ENCODE results near the gene MON1A.

Gene MON1A

DNA sequence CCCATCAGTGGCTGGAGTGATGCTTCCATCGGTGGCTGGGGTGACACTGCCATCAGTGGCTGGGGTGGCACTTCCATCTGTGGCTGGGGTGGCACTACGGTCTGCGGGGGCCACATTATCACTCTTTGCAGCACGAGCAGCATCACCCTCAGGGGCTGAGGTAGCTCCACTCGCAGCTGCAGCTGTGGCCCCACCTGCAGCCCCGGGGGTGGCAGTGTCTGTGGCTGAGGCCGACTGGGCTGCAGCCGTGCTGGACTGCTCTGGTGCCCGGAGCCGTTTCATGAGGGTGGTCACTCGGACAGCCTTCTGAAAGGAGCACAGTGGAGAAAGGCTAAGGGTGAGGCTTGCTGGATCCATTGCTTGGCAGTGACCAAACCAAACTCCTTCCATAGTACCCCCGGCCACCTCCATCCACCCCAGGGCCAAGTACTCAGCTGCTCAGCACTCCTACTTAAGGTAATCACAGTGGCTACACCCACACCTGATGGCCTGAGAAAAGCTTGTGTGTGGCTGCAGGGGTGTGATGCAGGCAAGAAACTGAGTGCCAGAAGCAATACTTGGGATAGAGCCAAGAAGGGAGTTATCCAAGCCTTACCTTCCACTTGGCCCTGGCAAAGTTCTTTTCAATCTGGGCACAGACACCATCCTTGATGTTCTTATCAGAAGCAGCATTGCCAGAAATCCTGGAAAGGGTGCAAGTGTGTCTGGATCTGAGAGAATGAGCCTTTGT lies 69.9 kb downstream of the MON1A start:
- Mint-ChIP-seq H3K27ac (no peak overlapping the region), H3K4me1 (peaks cover 9% of the 10 kb centered on the region), H3K4me3 (no peak overlapping the region), H3K9me3 (no peaks in the 10 kb centered on the region), H3K36me3 (no peaks in the 10 kb centered on the region), H3K27me3 (peaks cover 30% of the 10 kb centered on the region)
- ATAC-seq: no peak
